ENCODE data around the gene CRYL1.

CRYL1 gene

GRCh38 chr13:20429682-20430081 is 96.0 kb downstream of the CRYL1 start:
- in situ Hi-C loops (cut with MboI; ENCODE audit: low sequenced_read_pairs) = no loop called here

- in situ Hi-C loops (cut with MboI; ENCODE audit: low sequenced_read_pairs) = no loop called here
These were observed 96.7 kb downstream of the CRYL1 start for GRCh38 chr13:20428666-20429644.

- in situ Hi-C loops (cut with MboI; ENCODE audit: low sequenced_read_pairs) = no loop called here
These were observed 98.8 kb downstream of the CRYL1 start for GRCh38 chr13:20426766-20427448.

GRCh38 chr13:20425819-20426219 is 99.8 kb downstream of the CRYL1 start:
- in situ Hi-C loops (cut with MboI; ENCODE audit: low sequenced_read_pairs) = no loop called here

GRCh38 chr13:20424949-20425348 is 100.7 kb downstream of the CRYL1 start:
- in situ Hi-C loops (cut with MboI; ENCODE audit: low sequenced_read_pairs) = no loop called here

GRCh38 chr13:20424559-20424852 is 101.2 kb downstream of the CRYL1 start:
- in situ Hi-C loops (cut with MboI; ENCODE audit: low sequenced_read_pairs) = no loop called here

GRCh38 chr13:20422362-20422761 is 103.3 kb downstream of the CRYL1 start:
- in situ Hi-C loops (cut with MboI; ENCODE audit: low sequenced_read_pairs) = no loop called here

- in situ Hi-C loops (cut with MboI; ENCODE audit: low sequenced_read_pairs) = no loop called here
These were observed 104.7 kb downstream of the CRYL1 start for GRCh38 chr13:20420938-20421337.

- in situ Hi-C loops (cut with MboI; ENCODE audit: low sequenced_read_pairs) = no loop called here
These were observed 106.7 kb downstream of the CRYL1 start for GRCh38 chr13:20418953-20419352.

GRCh38 chr13:20416223-20416745 is 109.4 kb downstream of the CRYL1 start:
- in situ Hi-C loops (cut with MboI; ENCODE audit: low sequenced_read_pairs) = no loop called here

- in situ Hi-C loops (cut with MboI; ENCODE audit: low sequenced_read_pairs) = no loop called here
These were observed 110.0 kb downstream of the CRYL1 start for GRCh38 chr13:20415694-20416107.

- in situ Hi-C loops (cut with MboI; ENCODE audit: low sequenced_read_pairs) = no loop called here
These were observed 110.4 kb downstream of the CRYL1 start for GRCh38 chr13:20415306-20415679.

- in situ Hi-C loops (cut with MboI; ENCODE audit: low sequenced_read_pairs) = no loop called here
These were observed 110.9 kb downstream of the CRYL1 start for GRCh38 chr13:20414546-20415305.

GRCh38 chr13:20412691-20413355 is 112.8 kb downstream of the CRYL1 start:
- in situ Hi-C loops (cut with MboI; ENCODE audit: low sequenced_read_pairs) = no loop called here

GRCh38 chr13:20411638-20412342 is 113.9 kb downstream of the CRYL1 start:
- in situ Hi-C loops (cut with MboI; ENCODE audit: low sequenced_read_pairs) = no loop called here

GRCh38 chr13:20410726-20411125 is 114.9 kb downstream of the CRYL1 start:
- in situ Hi-C loops (cut with MboI; ENCODE audit: low sequenced_read_pairs) = no loop called here

- in situ Hi-C loops (cut with MboI; ENCODE audit: low sequenced_read_pairs) = no loop called here
These were observed 117.5 kb downstream of the CRYL1 start for GRCh38 chr13:20408181-20408580.

GRCh38 chr13:20407759-20408158 is 117.9 kb downstream of the CRYL1 start:
- in situ Hi-C loops (cut with MboI; ENCODE audit: low sequenced_read_pairs) = no loop called here

GRCh38 chr13:20405691-20406090 is 120.0 kb downstream of the CRYL1 start:
- in situ Hi-C loops (cut with MboI; ENCODE audit: low sequenced_read_pairs) = no loop called here

Data from HL-60/S4 treated with phorbol 12-myristate 13-acetate at 8.2 ng/mL for 4 days and 3 days (cell line).